ENCODE measurements around the gene EPHA7.

EPHA7 gene

DNA sequence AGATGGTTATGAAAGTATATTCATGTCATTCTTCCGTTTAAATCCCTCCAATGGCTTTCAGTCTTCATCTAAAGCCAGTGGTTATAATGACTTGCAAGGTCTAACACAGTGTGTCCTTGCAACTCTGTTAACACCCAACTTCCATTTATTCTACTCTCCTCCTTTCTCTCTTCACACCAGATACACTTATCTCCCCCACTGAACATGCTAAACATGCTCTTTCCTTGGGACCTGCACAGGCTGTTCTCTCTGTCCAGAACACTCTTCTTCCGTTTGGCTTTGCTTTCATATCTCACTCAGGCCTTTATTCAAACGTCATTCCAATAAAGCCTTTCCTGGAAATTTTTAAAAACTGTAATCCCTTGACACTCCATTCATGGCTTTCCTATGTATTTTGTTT, 91.5 kb downstream of the EPHA7 start:
- no peak for DNase-seq (ENCODE audit: extremely low read depth, low read depth)
- TF ChIP-seq, protein P1, sequence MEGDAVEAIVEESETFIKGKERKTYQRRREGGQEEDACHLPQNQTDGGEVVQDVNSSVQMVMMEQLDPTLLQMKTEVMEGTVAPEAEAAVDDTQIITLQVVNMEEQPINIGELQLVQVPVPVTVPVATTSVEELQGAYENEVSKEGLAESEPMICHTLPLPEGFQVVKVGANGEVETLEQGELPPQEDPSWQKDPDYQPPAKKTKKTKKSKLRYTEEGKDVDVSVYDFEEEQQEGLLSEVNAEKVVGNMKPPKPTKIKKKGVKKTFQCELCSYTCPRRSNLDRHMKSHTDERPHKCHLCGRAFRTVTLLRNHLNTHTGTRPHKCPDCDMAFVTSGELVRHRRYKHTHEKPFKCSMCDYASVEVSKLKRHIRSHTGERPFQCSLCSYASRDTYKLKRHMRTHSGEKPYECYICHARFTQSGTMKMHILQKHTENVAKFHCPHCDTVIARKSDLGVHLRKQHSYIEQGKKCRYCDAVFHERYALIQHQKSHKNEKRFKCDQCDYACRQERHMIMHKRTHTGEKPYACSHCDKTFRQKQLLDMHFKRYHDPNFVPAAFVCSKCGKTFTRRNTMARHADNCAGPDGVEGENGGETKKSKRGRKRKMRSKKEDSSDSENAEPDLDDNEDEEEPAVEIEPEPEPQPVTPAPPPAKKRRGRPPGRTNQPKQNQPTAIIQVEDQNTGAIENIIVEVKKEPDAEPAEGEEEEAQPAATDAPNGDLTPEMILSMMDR (IDR thresholded peaks at IDR 0.05; ENCODE audit: low read depth, low read length), result no peak

DNA sequence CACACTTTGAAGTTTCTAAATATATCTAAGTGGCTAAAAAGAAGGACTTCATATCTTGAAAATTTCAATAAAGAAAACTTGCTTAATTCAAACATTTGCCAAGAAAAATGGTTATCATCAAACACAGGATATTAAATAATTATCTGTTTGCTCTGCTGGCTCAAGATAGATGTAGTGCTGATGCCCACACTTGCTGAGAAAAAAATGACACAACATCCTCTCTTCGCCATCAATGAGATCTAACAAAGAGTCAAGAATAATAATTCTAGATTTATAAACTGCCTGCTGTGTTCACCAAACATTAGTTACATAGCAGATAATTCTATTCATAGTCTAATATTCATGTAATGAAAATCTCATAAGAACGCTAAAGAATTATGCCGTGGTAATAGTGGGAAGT, 93.6 kb downstream of the EPHA7 start:
- TF ChIP-seq, protein P1 (IDR thresholded peaks at IDR 0.05; ENCODE audit: low read depth, low read length), result no peak
- no peak for DNase-seq (ENCODE audit: extremely low read depth, low read depth)

DNA sequence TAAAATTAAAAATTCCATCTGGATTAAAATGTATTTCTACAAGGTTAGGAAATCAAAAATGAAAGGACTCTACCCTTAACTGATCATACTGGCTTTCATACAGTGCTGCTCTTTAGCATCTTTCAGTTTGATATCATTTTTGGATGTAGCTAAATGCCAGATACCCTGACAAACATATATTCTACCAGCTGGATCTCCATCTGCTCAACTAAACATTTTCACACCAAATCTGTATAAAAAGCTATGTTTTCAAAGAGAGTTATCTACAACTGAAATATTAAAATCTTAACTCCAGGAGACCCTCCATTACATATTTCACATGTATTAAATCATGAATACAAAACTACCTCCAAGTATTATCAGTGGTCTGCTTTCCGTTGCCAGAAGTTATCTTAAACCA, 95.7 kb downstream of the EPHA7 start:
- TF ChIP-seq, protein P1 (IDR thresholded peaks at IDR 0.05; ENCODE audit: low read depth, low read length), result no peak
- DNase-seq (ENCODE audit: extremely low read depth, low read depth), result no peak

DNA sequence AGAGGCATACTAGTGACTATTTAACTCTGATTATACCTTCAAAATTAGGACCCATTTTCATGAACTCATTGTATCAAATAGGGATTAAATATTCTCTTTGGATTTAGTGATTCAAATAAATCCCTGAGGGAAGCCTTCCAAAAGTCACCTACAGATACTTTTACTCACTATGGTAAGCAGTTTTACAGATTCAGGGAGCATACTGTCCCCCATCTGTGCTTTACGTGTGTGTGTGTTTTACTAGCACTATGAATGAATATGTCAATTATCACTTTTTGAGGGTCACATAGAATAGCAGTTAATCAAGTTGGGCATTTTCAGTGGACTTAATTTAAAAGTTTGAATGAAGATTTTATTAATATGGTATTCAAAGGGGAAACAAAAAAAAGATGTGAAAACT, 96.7 kb downstream of the EPHA7 start:
- TF ChIP-seq, protein P1 (IDR thresholded peaks at IDR 0.05; ENCODE audit: low read depth, low read length), result no peak
- no peak for DNase-seq (ENCODE audit: extremely low read depth, low read depth)

DNA sequence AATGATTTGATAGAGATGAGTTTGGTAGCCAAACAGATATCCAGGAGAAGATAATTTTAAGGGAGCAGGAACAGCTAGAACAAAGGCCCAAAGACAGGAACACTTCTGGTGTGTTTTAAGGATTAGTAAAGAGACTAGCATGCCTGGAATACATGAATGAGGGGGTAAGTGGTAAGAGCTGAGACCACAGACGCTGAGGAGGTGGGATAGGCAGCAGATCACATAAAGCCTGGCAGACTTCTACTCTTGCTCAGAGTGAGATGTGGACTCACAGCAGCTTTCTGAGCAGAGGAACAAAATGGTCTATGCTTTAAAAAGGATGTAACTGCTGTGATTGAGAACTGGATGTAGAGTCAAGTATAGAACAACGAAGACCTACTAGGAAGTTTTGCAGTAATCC, 100.1 kb downstream of the EPHA7 start:
- TF ChIP-seq, protein P1 (IDR thresholded peaks at IDR 0.05; ENCODE audit: low read depth, low read length), result no peak
- no peak for DNase-seq (ENCODE audit: extremely low read depth, low read depth)

DNA sequence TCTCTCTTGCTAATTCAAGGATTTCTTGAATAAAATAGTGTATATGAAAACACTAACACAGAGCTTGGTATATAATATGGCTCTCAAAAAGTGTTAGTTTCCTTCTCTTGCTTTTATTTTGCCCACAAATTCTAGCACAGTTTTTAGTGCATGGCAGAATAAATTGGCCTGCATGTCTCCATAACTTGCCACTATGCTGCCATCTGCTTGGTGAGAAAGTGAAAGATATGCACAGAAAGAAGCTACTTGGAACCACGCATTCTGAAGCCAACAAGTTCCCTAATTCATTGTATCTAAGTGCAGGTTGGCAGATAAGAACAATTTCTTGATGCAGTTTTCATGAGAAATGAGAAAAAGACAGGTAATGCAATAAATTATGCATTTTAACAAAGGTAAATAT, 101.2 kb downstream of the EPHA7 start:
- DNase-seq (ENCODE audit: extremely low read depth, low read depth), result no peak
- TF ChIP-seq, protein P1 (IDR thresholded peaks at IDR 0.05; ENCODE audit: low read depth, low read length), result no peak

DNA sequence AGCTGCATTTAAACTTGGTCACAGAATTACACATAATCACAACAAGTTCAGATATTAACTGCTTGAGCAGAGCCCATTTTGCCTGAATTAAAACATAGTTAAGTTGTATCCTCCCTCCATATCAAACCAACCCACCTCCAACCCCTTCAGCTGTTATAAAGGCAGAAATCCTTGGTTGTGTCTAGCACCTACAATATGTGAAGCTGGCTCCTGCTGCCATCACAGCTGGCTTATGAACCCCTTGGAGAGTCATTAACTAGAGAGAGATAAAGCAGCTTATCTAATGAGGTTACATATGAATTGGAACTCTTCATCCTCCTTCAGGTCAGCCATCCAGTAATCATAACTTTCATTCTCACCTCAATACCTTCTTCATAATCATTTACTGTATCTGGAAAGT, 101.8 kb downstream of the EPHA7 start:
- no peak for DNase-seq (ENCODE audit: extremely low read depth, low read depth)
- TF ChIP-seq, protein P1 (IDR thresholded peaks at IDR 0.05; ENCODE audit: low read depth, low read length), result no peak

Data from AG09319 (cell line).